GM12878 (cell line): ENCODE results near the gene CFAP45. TPM values are rescaled to one million over a fixed set of nuclear protein-coding genes. Genes with fewer than 3 reads are reported as not detected.

Experiments
- ATAC-seq: fragments of 200-7000 bp; cut with Tn5 transposase; 3 replicates; pipeline ENCODE4 v1.9.1; 2020; ENCODE audit warnings: mild to moderate bottlenecking, moderate library complexity
- BruUV-seq: library from RNA; stranded (reverse); fragments of 400-500 nt; replicated peaks from 2 replicates; lab custom pipeline; 2021; lab: Mats Ljungman, UMichigan
- CTCF ChIA-PET: fragments of 300-600 bp; sonication (Branson Sonifier 250); formaldehyde crosslinking; extraction: SDS; loops from one replicate; lab custom pipeline; 2021; ENCODE audit warnings: inconsistent platforms; lab: Yijun Ruan, JAX
- POLR2A ChIA-PET: fragments of 350-600 bp; formaldehyde crosslinking; extraction: SDS; loops from one replicate; lab custom pipeline; 2021; ENCODE audit warnings: inconsistent platforms; lab: Charles Lee
- RAD21 ChIA-PET: fragments of 300-600 bp; sonication (Branson Sonifier 250); formaldehyde crosslinking; loops from one replicate; lab custom pipeline; 2023; ENCODE audit warnings: antibody characterized with exemption; ENCODE audit not compliant: unreplicated experiment; lab: Charles Lee
- SMC1A ChIA-PET: fragments of 300-600 bp; sonication (Branson Sonifier 250); formaldehyde crosslinking; loops from one replicate; lab custom pipeline; 2023; ENCODE audit not compliant: unreplicated experiment, uncharacterized antibody; lab: Charles Lee
- DNase-seq: peaks from one replicate; pipeline ENCODE4 v3.0.0-alpha.2; 2011; ENCODE audit warnings: low read depth, low spot score
- FAIRE-seq: peaks from 3 replicates; lab custom pipeline; 2011; peaks lifted over from hg19 to GRCh38; lab: Jason Lieb, UNC
- H2AFZ ChIP-seq: 2 replicates; pipeline ENCODE4 v1.6.0; 2011; ENCODE audit warnings: low read depth, low read length, control low read depth; ENCODE audit not compliant: control insufficient read depth
- H3K27ac ChIP-seq: 2 replicates; pipeline ENCODE4 v1.5.1; 2011; ENCODE audit warnings: control low read depth; ENCODE audit not compliant: control insufficient read depth, insufficient read depth
- H3K27me3 ChIP-seq, 2 experiments: replicated peaks in 1 of 2; 2 replicates each; pipeline versions ENCODE4 v1.6.0 to v1.6.1; 2011; ENCODE audit warnings: low read length in 1 of 2; ENCODE audit not compliant: control insufficient read depth in 2 of 2, insufficient read depth in 2 of 2
- H3K36me3 ChIP-seq, 2 experiments: 2 replicates each; pipeline ENCODE4 v1.5.1; 2011; ENCODE audit warnings: low read length in 1 of 2; ENCODE audit not compliant: control insufficient read depth in 2 of 2, insufficient read depth in 2 of 2
- H3K4me1 ChIP-seq: 2 replicates; pipeline ENCODE4 v1.6.1; 2011; ENCODE audit warnings: mild to moderate bottlenecking, low read length, moderate library complexity, mixed read lengths; ENCODE audit not compliant: control insufficient read depth, insufficient read depth
- H3K4me2 ChIP-seq: 2 replicates; pipeline ENCODE4 v1.6.0; 2011; ENCODE audit warnings: control low read depth; ENCODE audit not compliant: control insufficient read depth, insufficient read depth
- H3K4me3 ChIP-seq: fragments of 200-600 bp; sonication (generic); 2 replicates; pipeline ENCODE4 v1.5.1; 2016
- H3K79me2 ChIP-seq: 2 replicates; pipeline ENCODE4 v1.6.0; 2011; ENCODE audit warnings: low read length; ENCODE audit not compliant: control insufficient read depth, insufficient read depth
- H3K9ac ChIP-seq: 2 replicates; pipeline ENCODE4 v1.8.0; 2011; ENCODE audit warnings: low read length, control low read depth, mixed read lengths; ENCODE audit not compliant: control insufficient read depth, insufficient read depth
- H3K9me3 ChIP-seq: replicated peaks from 3 replicates; pipeline ENCODE4 v1.5.1; 2011; ENCODE audit warnings: mild to moderate bottlenecking, low read length; ENCODE audit not compliant: control insufficient read depth, insufficient read depth
- H4K20me1 ChIP-seq: 2 replicates; pipeline ENCODE4 v1.6.0; 2011; ENCODE audit not compliant: control insufficient read depth, insufficient read depth
- ASH2L ChIP-seq: fragments of 300-600, 200-600 bp; sonication (generic); IDR thresholded peaks from 2 replicates; pipeline ENCODE4 v1.6.1; 2017; ENCODE audit warnings: low read depth, mild to moderate bottlenecking, borderline replicate concordance
- CEBPB ChIP-seq, 2 experiments: fragments of 150-350 bp in 1 of 2; IDR thresholded peaks; 2 replicates each; pipeline ENCODE4 v1.6.1; 2012 to 2014; ENCODE audit warnings: low read depth in 2 of 2, low read length in 2 of 2, borderline replicate concordance in 1 of 2, inconsistent platforms in 1 of 2
- FOXK2 ChIP-seq: fragments of 450-650 bp; IDR thresholded peaks from 2 replicates; pipeline ENCODE4 v1.6.1; 2017; ENCODE audit warnings: mild to moderate bottlenecking, moderate library complexity
- GATAD2B ChIP-seq: fragments of 450-650 bp; conservative IDR thresholded peaks from 2 replicates; pipeline ENCODE4 v1.6.1; 2017; ENCODE audit warnings: low read depth, mild to moderate bottlenecking, moderate library complexity
- HDAC6 ChIP-seq: fragments of 200-600 bp; sonication (generic); IDR thresholded peaks from one replicate; pipeline ENCODE4 v1.8.0; 2017; ENCODE audit warnings: antibody characterized with exemption; ENCODE audit not compliant: unreplicated experiment
- HDGF ChIP-seq: fragments of 450-650 bp; IDR thresholded peaks from 2 replicates; pipeline ENCODE4 v1.6.1; 2016; ENCODE audit warnings: antibody characterized with exemption
- KDM1A ChIP-seq: fragments of 200-600 bp; sonication (generic); IDR thresholded peaks from 2 replicates; pipeline ENCODE4 v1.6.1; 2016; ENCODE audit warnings: borderline replicate concordance
- NRF1 ChIP-seq: conservative IDR thresholded peaks from 2 replicates; pipeline ENCODE4 v1.6.1; 2011; ENCODE audit warnings: mild to moderate bottlenecking, low read depth, low read length, improper control_type of control experiment
- RAD51 ChIP-seq: fragments of 450-650 bp; IDR thresholded peaks from 2 replicates; pipeline ENCODE4 v1.6.1; 2016; ENCODE audit warnings: moderate library complexity, mild to moderate bottlenecking, inconsistent platforms
- RBBP5 ChIP-seq: fragments of 200-600 bp; sonication (generic); conservative IDR thresholded peaks from 2 replicates; pipeline ENCODE4 v1.6.1; 2016
- SMAD1 ChIP-seq: fragments of 450-650 bp; IDR thresholded peaks from 2 replicates; pipeline ENCODE4 v1.6.1; 2018; ENCODE audit warnings: mild to moderate bottlenecking, low read depth; ENCODE audit not compliant: partially characterized antibody
- SMARCA5 ChIP-seq: fragments of 450-650 bp; IDR thresholded peaks from 2 replicates; pipeline ENCODE4 v1.6.1; 2017; ENCODE audit warnings: mild to moderate bottlenecking
- SP1 ChIP-seq: IDR thresholded peaks from one replicate; pipeline ENCODE4 v1.6.1; 2011; ENCODE audit warnings: low read depth, low read length
- STAT3 ChIP-seq: IDR thresholded peaks from 2 replicates; pipeline ENCODE4 v1.6.1; 2011; ENCODE audit warnings: low read depth, low read length, improper control_type of control experiment
- ZNF622 ChIP-seq: fragments of 450-650 bp; IDR thresholded peaks from 2 replicates; pipeline ENCODE4 v1.6.1; 2017; ENCODE audit warnings: mild to moderate bottlenecking, inconsistent platforms
- WGBS: methylation state at CpG from one replicate; pipeline ENCODE4 v1.1.6; 2016; ENCODE audit warnings: low lambda C conversion rate; ENCODE audit not compliant: insufficient replicate concordance, insufficient coverage; ENCODE audit errors: missing lambda C conversion rate; 5-methylcytosine and 5-hydroxymethylcytosine counted together
- in situ Hi-C: fragments of 300-500 bp; cut with MboI; formaldehyde crosslinking; loops from 9 replicates; pipeline ENCODE4 v1.14.3; 2018; ENCODE audit warnings: mixed read lengths
- intact Hi-C: fragments of 100-400 bp; cut with micrococcal nuclease; formaldehyde crosslinking; loops from one replicate; pipeline ENCODE4 v1.14.2; 2022; ENCODE audit not compliant: unreplicated experiment
- polyA plus RNA-seq, 11 experiments: library from polyadenylated mRNA; depleted of rRNA in 4 of 11; unstranded in 6 of 11; stranded (reverse) in 5 of 11; fragments of >200 nt; fragmentation: Nextera tagmentation in 4 of 11; fragmentation: Illumina TruSeq in 1 of 11; extraction: Ambion mirVana in 4 of 11; extraction: Trizol in 1 of 11; gene quantifications; 1 replicate in 1 of 11; 2 replicates in 10 of 11; pipeline versions ENCODE4 v1.2.1 to v1.2.3, GENCODE V29; 2011 to 2016; ENCODE audit warnings: inconsistent platforms in 2 of 11, missing spikeins in 2 of 11, low read depth in 1 of 11
- total RNA-seq, 4 experiments: library from RNA; depleted of rRNA in 3 of 4; stranded (reverse); fragments of >200 nt in 3 of 4; fragmentation: Illumina TruSeq in 1 of 4; extraction: Trizol in 1 of 4; gene quantifications; 2 replicates each; pipeline versions ENCODE4 v1.2.1 to v1.2.3, GENCODE V29; 2013 to 2021
- TF ChIP-seq, protein P1 (sequence below): IDR thresholded peaks from 2 replicates; pipeline ENCODE4 v1.6.1; 2012; ENCODE audit warnings: low read length, inconsistent platforms
- TF ChIP-seq, protein P2 (sequence below): fragments of 450-650 bp; IDR thresholded peaks from 2 replicates; pipeline ENCODE4 v1.6.1; 2018; ENCODE audit warnings: borderline replicate concordance, mild to moderate bottlenecking; ENCODE audit not compliant: partially characterized antibody
- TF ChIP-seq, protein P3 (sequence below): fragments of 450-650 bp; IDR thresholded peaks from 2 replicates; pipeline ENCODE4 v1.6.1; 2017; ENCODE audit warnings: low read depth, mild to moderate bottlenecking, moderate library complexity

The CFAP45 gene
- total and polyA plus RNA-seq, 10 of the 15 experiments (the other 5 are each of a cell fraction or from before 2014, with no cell fraction given): 0.43 to 0.91 (median 0.67) TPM

DNA sequence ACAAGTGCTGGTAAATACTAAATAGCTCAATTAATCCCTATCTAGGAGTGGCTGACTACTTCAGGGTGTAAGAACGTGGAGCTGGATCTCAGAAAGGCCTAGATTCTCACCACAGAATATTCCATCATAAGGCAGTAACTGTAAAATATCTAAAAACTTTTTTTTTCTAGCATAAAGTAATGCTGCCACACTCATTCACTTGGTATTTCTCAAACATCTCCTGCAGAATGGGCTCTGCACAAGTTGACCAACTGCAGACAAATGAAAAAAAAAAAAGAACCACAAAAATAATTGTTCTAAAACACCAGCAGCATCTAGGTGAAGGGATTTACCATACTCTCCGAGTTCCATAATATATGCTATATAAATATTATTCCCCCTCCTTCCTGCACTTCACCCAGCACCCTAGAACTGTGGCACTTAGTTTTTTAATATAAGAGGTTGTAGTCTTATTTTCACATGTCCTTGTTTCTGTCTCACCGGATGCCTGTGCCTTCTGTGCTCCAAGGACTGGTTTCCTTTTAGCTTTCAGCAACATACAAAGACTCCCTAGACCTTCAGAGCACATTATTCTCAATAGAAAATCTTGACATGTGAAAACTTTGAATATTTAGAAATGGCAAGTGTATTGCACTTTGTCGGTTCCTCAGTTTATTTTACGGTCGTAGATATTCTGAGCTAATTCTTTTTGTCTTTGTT lies 46.4 kb downstream of the CFAP45 start:
- no TSS peak for BruUV-seq
- Histone ChIP-seq H3K79me2 (no peaks in the 10 kb centered on the region), H4K20me1 (no peaks in the 10 kb centered on the region), H3K4me2 (peak overlapping the region; percentile 79), H3K27ac (no peak overlapping the region), H3K27me3 (peaks cover 2 to 4% of the 10 kb centered on the region in 2 experiments; a peak in 3 of 4 replicates), H3K9ac (no peak overlapping the region), H3K4me1 (no peaks in the 10 kb centered on the region), H3K4me3 (no peak overlapping the region), H2AFZ (no peak overlapping the region), H3K9me3 (no peaks in the 10 kb centered on the region), H3K36me3 (no peaks in the 10 kb centered on the region)
- in situ Hi-C loops: no loop called here
- no peak for FAIRE-seq
- WGBS: 62% methylated on average over 6 of the region's 6 CpGs
- POLR2A ChIA-PET: interaction anchor here (0.7 kb wide), 1 partner anchor 36 kb away, joined by 3 read pairs; no protein-coding TSS in a partner anchor
- RAD21 ChIA-PET: interaction anchor here (0.9 to 1.0 kb wide), 2 partner anchors 11 to 36 kb away, joined by 3 read pairs; no protein-coding TSS in a partner anchor
- SMC1A ChIA-PET: interaction anchor here (1.0 to 1.9 kb wide), 3 partner anchors 20 to 154 kb away, joined by 3 to 4 read pairs (median 3); no protein-coding TSS in a partner anchor
- intact Hi-C loops: no loop called here
- ATAC-seq: no peak
- no peak for TF ChIP-seq RAD51
- TF ChIP-seq ASH2L: no peak
- no peak for TF ChIP-seq SMAD1
- TF ChIP-seq CEBPB (IDR thresholded peaks at IDR 0.05; ENCODE audit: borderline replicate concordance in 1 of 2, low read depth in 2 of 2, low read length in 2 of 2): no peak
- no peak for TF ChIP-seq FOXK2
- no peak for TF ChIP-seq HDAC6
- no peak for TF ChIP-seq KDM1A
- TF ChIP-seq, protein P1, sequence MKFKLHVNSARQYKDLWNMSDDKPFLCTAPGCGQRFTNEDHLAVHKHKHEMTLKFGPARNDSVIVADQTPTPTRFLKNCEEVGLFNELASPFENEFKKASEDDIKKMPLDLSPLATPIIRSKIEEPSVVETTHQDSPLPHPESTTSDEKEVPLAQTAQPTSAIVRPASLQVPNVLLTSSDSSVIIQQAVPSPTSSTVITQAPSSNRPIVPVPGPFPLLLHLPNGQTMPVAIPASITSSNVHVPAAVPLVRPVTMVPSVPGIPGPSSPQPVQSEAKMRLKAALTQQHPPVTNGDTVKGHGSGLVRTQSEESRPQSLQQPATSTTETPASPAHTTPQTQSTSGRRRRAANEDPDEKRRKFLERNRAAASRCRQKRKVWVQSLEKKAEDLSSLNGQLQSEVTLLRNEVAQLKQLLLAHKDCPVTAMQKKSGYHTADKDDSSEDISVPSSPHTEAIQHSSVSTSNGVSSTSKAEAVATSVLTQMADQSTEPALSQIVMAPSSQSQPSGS: no peak
- TF ChIP-seq, protein P2, sequence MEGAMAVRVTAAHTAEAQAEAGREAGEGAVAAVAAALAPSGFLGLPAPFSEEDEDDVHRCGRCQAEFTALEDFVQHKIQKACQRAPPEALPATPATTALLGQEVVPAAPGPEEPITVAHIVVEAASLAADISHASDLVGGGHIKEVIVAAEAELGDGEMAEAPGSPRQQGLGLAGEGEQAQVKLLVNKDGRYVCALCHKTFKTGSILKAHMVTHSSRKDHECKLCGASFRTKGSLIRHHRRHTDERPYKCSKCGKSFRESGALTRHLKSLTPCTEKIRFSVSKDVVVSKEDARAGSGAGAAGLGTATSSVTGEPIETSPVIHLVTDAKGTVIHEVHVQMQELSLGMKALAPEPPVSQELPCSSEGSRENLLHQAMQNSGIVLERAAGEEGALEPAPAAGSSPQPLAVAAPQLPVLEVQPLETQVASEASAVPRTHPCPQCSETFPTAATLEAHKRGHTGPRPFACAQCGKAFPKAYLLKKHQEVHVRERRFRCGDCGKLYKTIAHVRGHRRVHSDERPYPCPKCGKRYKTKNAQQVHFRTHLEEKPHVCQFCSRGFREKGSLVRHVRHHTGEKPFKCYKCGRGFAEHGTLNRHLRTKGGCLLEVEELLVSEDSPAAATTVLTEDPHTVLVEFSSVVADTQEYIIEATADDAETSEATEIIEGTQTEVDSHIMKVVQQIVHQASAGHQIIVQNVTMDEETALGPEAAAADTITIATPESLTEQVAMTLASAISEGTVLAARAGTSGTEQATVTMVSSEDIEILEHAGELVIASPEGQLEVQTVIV: no peak
- TF ChIP-seq NRF1: no peak
- TF ChIP-seq RBBP5: no peak
- TF ChIP-seq HDGF: no peak
- TF ChIP-seq SMARCA5: no peak
- no peak for TF ChIP-seq STAT3
- no peak for TF ChIP-seq SP1
- TF ChIP-seq GATAD2B: no peak
- TF ChIP-seq ZNF622: no peak
- TF ChIP-seq, protein P3, sequence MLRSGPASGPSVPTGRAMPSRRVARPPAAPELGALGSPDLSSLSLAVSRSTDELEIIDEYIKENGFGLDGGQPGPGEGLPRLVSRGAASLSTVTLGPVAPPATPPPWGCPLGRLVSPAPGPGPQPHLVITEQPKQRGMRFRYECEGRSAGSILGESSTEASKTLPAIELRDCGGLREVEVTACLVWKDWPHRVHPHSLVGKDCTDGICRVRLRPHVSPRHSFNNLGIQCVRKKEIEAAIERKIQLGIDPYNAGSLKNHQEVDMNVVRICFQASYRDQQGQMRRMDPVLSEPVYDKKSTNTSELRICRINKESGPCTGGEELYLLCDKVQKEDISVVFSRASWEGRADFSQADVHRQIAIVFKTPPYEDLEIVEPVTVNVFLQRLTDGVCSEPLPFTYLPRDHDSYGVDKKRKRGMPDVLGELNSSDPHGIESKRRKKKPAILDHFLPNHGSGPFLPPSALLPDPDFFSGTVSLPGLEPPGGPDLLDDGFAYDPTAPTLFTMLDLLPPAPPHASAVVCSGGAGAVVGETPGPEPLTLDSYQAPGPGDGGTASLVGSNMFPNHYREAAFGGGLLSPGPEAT: no peak
- no peak for DNase-seq
- CTCF ChIA-PET: interaction anchor here (2.0 kb wide), 1 partner anchor 154 kb away, joined by 8 read pairs; no protein-coding TSS in a partner anchor
